NT2/D1 (cell line): ENCODE data around the gene PTGIS.
A peak's percentile ranks its signal among the peaks of the same experiment; 100 is the strongest.

Source experiments
- DNase-seq: peaks from one replicate; pipeline ENCODE4 v3.0.0-alpha.2; 2011; ENCODE audit warnings: low read depth, low spot score
- H3K27me3 ChIP-seq: 2 replicates; pipeline ENCODE4 v1.6.0; 2011; ENCODE audit warnings: mild to moderate bottlenecking; ENCODE audit not compliant: insufficient read length, insufficient read depth
- H3K36me3 ChIP-seq: 2 replicates; pipeline ENCODE4 v1.6.1; 2011; ENCODE audit warnings: mild to moderate bottlenecking, low read length, mixed read lengths; ENCODE audit not compliant: insufficient read depth, insufficient read length
- H3K4me1 ChIP-seq: 2 replicates; pipeline ENCODE4 v1.5.1; 2011; ENCODE audit not compliant: insufficient read depth, insufficient read length
- H3K4me3 ChIP-seq: 2 replicates; pipeline ENCODE4 v1.5.1; 2011; ENCODE audit warnings: low read depth; ENCODE audit not compliant: insufficient read length
- H3K9ac ChIP-seq: 2 replicates; pipeline ENCODE4 v1.6.0; 2011; ENCODE audit warnings: low read depth; ENCODE audit not compliant: insufficient read length
- H3K9me3 ChIP-seq: 2 replicates; pipeline ENCODE4 v1.5.1; 2011; ENCODE audit warnings: mild to moderate bottlenecking, low read length; ENCODE audit not compliant: insufficient read depth
- SUZ12 ChIP-seq: IDR thresholded peaks from 2 replicates; pipeline ENCODE4 v1.6.1; 2011; ENCODE audit not compliant: insufficient read length, insufficient read depth; ENCODE audit errors: extremely low read depth
- YY1 ChIP-seq: IDR thresholded peaks from 2 replicates; pipeline ENCODE4 v1.6.1; 2011; ENCODE audit not compliant: insufficient read length, insufficient read depth
- ZNF274 ChIP-seq: IDR thresholded peaks from 2 replicates; pipeline ENCODE4 v1.6.1; 2011; ENCODE audit warnings: mild to moderate bottlenecking, low read depth, low read length

The PTGIS gene

DNA sequence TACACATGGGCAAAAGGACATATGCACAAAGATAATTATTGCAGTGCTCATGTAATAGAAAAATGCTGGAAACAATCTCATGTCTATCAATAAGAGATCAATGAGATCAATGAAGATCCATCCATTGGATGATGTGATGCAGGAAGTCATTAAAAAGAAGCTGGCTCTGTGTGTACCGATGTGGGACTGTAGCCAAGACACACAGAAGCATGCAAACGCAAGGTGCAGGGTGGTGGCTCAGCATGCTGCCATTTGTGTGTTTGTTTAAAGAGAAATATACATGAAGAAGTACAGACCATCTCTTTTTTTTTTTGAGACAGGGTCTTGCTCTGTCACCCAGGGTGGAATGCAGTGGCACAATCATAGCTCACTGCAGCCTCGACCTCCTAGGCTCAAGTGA lies 52.4 kb downstream of the PTGIS start:
- DNase-seq, result no peak
- Histone ChIP-seq H3K36me3 (peaks cover 21% of the 10 kb centered on the region), H3K9me3 (no peaks in the 10 kb centered on the region), H3K9ac (no peak overlapping the region), H3K27me3 (no peaks in the 10 kb centered on the region), H3K4me1 (peaks cover 3% of the 10 kb centered on the region), H3K4me3 (no peak overlapping the region)
- TF ChIP-seq YY1 (no peak), ZNF274 (no peak), SUZ12 (no peak)

DNA sequence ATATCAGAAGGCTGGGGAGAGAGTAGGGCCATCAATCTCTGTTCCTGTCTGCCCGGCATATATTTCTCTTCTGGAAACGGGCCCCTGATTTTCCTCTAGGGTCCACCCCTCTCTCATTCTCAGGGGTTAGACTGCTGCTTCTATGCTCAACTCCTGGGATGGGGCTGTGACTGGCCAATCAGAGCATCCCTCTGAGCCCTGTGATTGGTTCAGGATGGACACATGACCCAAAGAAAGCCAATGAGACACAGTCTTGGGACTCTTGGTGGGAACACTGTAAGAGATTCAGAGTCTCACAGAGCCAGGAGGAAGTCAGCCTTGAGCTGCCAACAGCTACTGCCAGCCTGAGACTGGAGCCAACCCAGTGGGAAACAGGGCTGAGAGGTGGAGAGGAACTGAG lies 54.4 kb downstream of the PTGIS start:
- DNase-seq, result no peak
- peaks cover 3% of the 10 kb centered on the region for H3K4me1 ChIP-seq
- H3K4me3 ChIP-seq, result no peak overlapping the region
- TF ChIP-seq ZNF274 (no peak), YY1 (no peak), SUZ12 (no peak)
- no peaks in the 10 kb centered on the region for H3K27me3 ChIP-seq
- no peaks in the 10 kb centered on the region for H3K9me3 ChIP-seq
- H3K36me3 ChIP-seq, result peaks cover 25% of the 10 kb centered on the region
- no peak overlapping the region for H3K9ac ChIP-seq

GRCh38 chr20:49513009-49513408 lies 54.9 kb downstream of the PTGIS start:
- no peak for TF ChIP-seq YY1

DNA sequence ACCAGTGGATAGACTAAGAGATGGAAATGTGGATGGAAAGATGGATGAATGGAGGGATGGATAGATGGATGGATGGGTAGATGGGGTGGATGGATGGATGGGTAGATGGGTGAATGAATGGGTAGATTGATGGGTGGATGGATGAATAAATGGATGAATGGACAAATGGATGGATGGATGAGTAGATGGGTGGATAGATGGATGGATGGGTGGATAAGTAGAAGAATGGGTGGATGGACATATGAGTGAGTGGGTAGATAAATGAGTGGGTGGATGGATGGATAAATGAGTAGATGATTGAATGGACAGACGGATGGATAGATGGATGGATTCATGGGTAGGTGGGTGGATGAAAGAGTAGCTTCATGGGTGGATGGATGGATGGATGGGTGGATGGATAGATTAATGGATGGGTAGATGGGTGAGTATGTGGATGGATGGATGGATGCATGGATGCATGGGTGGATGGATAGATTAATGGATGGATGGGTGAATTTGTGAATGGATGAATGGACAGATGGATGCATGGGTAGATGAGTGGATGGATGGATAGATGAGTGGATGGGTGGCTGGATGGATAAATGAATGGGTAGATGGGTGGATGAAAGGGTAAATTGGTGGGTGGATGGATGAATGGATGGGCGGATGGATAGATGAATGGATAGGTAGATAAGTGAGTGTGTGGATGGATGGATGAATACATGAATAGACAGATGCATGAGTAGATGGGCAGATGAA lies 56.0 kb downstream of the PTGIS start:
- Histone ChIP-seq H3K4me3 (no peak overlapping the region), H3K9me3 (no peaks in the 10 kb centered on the region), H3K27me3 (no peaks in the 10 kb centered on the region), H3K4me1 (peaks cover 3% of the 10 kb centered on the region), H3K9ac (no peak overlapping the region), H3K36me3 (peaks cover 31% of the 10 kb centered on the region)
- TF ChIP-seq YY1 (no peak), ZNF274 (no peak), SUZ12 (no peak)
- no peak for DNase-seq

More at GRCh38 chr20:49513009-49513408, 54.9 kb downstream of the PTGIS start:
- Histone ChIP-seq H3K27me3 (no peaks in the 10 kb centered on the region), H3K9me3 (no peaks in the 10 kb centered on the region), H3K4me1 (peaks cover 3% of the 10 kb centered on the region), H3K9ac (no peak overlapping the region), H3K36me3 (peaks cover 28% of the 10 kb centered on the region), H3K4me3 (no peak overlapping the region)
- no peak for DNase-seq

GRCh38 chr20:49510562-49511122 lies 57.3 kb downstream of the PTGIS start:
- no peak for DNase-seq
- TF ChIP-seq SUZ12, result no peak
- TF ChIP-seq YY1, result no peak
- H3K36me3 ChIP-seq, result peaks cover 31% of the 10 kb centered on the region

GRCh38 chr20:49508435-49509199 lies 59.3 kb downstream of the PTGIS start:
- no peak overlapping the region for H3K9ac ChIP-seq
- H3K4me3 ChIP-seq, result no peak overlapping the region
- DNase-seq, result peak; percentile 50

More at GRCh38 chr20:49510562-49511122, 57.3 kb downstream of the PTGIS start:
- Histone ChIP-seq H3K27me3 (no peaks in the 10 kb centered on the region), H3K9ac (no peak overlapping the region), H3K9me3 (no peaks in the 10 kb centered on the region), H3K4me1 (peaks cover 3% of the 10 kb centered on the region), H3K4me3 (no peak overlapping the region)

GRCh38 chr20:49507741-49508434 lies 60.0 kb downstream of the PTGIS start:
- no peak overlapping the region for H3K4me3 ChIP-seq
- no peak overlapping the region for H3K9ac ChIP-seq
- H3K9me3 ChIP-seq, result no peaks in the 10 kb centered on the region
- DNase-seq, result no peak
- no peaks in the 10 kb centered on the region for H3K27me3 ChIP-seq
- peaks cover 10% of the 10 kb centered on the region for H3K4me1 ChIP-seq
- H3K36me3 ChIP-seq, result peaks cover 21% of the 10 kb centered on the region
- TF ChIP-seq SUZ12 (no peak), ZNF274 (no peak), YY1 (no peak)

More at GRCh38 chr20:49508435-49509199, 59.3 kb downstream of the PTGIS start:
- no peaks in the 10 kb centered on the region for H3K9me3 ChIP-seq
- TF ChIP-seq YY1 (no peak), ZNF274 (no peak), SUZ12 (no peak)
- H3K4me1 ChIP-seq, result peaks cover 6% of the 10 kb centered on the region
- H3K27me3 ChIP-seq, result no peaks in the 10 kb centered on the region
- peaks cover 23% of the 10 kb centered on the region for H3K36me3 ChIP-seq
